RKO (cell line): ENCODE data around the gene IGF2BP2.
A peak's percentile ranks its signal among the peaks of the same experiment; 100 is the strongest.
"Not testable (repeated sequence)": the region's sequence is repeated elsewhere in the genome, so short reads cannot be mapped to it uniquely, and the experiment has no call there.

Experiments used
- DNase-seq: peaks from one replicate; pipeline ENCODE4 v3.0.0-alpha.2; 2016; ENCODE audit warnings: low spot score

Gene IGF2BP2

DNA sequence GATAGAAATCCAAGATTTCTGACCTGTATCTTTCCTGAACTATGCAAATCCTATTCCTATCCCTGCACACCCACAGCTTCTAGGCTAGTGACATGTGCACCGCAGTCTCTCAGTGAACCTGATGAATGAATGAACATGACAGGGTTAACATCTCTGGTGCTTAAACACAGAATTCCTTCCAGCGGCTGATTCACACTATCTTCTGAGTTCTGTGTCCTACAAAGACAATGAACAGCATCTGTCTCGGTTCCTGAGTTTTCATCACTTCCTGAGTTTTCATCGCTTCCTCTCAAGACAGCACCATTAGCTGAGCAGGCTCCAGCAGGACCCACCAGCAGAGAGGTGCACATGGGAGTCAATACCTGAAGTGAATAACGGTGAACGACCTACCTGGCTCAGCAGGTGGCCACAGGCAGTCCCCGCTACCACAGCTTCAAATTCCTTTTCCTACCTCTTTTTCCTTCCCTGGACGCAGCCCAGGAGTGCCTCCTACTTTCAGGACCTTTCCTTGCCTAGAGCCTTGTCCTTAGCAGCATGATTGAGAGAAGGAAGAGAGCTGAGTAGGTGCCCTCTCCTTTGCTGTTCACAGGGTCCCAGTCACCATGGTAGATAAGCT, 113.5 kb downstream of the IGF2BP2 start:
- no peak for DNase-seq

DNA sequence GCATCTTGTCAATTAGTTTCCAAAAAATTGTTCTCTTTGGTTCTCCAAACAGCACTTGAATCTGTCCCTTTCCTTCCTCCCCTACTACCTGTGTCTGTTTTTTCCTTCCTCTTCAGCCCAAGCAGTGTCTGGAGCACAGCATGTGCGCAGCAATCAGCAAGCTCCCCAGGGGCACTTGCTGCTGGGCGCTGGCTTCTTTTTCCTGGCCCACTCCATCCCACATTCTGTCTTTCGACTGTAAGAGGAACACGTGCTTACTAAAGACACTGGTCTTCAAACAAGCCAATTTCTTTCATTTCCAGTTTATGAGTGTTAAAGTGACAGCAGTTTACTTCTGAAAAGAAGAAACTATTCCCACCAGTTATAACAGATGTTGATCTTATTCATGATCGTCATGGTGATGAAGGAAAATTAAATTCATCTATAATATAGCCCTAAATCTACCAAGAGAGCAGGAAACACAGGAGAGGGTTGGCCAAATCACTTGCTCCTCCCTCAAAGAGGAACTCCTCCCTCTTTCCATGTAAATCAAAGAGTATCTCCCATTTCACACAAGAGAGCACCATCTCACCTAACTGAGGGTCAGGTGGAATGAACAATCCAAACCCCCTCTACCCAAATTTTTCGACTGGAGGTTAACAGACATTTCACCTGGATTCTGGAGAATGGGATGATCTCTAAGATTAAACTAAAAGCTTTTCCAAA, 115.4 kb downstream of the IGF2BP2 start:
- no peak for DNase-seq

DNA sequence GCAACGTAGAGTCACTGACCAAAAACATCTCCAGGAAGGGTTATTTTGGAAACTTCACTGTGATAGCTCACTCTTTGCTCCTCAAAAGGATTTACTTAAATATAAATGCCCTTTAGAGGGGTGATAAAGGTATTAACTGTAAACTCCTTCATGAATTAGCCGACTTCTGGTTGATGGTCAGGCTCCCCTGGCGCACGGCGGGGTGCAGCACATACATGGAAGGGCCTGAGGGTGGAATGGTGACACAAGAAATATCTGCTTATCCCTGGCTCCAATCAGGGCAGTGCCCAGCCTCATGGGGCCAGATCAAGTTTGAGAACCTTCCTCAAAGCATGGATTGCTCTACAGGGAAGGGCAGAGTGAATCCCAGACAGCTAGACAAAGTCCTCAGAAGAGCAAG, 116.5 kb downstream of the IGF2BP2 start:
- DNase-seq = no peak

DNA sequence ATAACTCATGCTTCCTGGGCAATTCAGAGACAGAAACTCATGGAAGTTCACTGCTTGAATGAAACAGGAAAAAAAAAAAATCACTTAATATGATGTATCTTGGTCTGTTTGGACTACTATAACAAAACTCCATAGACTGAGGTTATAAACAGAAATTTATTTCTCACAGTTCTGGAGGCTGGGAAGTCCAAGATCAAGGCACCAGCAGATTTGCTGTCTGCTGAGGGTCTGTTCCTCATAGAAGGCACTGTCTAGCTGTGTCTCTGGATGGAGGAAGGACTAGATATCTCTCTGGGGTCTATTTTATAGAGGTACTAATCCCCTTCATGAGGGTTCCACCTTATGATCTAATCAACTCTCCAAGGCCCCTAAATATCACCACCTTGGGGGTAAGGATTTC, 119.3 kb downstream of the IGF2BP2 start:
- no peak for DNase-seq

DNA sequence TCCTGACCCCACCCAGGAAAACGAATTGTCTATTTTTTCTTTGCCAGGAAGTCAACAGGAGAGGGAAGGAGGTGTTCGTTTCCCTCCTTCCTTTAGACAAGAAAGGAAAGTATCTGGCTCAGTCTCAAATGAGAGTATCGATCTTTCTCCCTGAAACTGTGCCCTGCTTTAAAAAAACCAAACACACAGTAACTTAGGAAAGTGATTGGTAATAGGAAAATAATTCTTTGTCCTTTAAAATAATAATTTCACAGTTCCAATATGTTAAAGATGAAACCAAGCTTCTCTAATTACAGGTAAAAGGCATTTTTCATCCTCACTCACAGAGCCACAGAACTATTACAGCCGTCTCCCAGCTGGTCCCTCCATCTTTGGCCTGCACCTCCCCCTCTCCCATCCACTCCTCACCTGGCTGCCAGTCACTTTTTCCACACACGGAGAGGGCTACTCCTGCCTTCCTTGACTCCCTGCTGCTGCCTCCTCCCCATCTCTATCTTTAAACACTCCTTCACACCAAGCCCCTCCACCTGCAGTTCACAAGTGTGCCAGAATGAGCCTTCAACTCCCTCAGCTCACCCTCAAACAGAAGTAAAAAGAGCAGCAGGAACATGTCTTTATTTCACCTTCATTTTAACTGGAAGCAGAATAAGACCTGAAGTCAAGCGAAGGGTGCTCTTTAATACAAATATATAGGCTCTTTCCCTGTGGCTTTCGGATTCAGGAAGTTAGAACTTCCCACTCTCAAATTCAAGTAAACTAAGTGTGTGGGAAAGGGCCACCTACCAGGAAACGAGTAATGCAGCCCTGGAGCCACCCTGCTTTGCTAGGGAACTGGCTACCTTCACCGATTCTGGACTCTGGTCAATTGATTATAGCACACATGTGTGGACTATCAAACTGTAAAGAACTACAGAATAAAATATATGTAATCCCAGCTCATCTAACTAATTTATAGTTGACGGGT, 122.3 kb downstream of the IGF2BP2 start:
- DNase-seq = no peak

DNA sequence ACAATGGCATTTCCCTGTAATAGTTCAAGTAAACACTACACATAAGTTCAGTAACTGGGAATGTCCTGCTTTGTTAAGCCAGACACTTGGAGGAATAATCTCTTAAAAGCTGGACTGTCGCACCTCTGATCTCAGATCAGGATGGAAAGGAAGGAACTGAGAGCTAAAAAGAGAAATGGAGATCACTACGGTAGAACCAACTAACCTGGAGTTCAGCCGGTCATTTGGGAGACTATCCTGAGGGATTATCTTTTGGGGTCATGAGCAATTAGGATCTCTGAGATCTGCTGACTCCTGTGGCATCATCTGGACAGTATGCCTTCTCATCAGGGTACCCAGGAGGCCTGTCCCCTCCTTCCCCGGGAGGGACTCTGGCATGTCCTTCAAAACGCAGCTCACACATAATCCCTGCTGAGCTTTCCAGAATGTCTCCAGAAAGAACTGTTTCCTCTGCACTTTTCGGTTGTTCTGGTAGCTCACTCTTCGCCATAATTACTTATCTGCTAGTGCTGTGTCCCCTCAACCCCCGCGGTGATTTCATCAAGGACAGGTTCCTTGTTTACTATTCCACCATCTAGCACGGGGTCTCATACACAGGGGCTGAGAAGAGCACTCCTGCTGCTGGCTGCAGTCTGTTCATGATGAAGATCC, 123.1 kb downstream of the IGF2BP2 start:
- no peak for DNase-seq

DNA sequence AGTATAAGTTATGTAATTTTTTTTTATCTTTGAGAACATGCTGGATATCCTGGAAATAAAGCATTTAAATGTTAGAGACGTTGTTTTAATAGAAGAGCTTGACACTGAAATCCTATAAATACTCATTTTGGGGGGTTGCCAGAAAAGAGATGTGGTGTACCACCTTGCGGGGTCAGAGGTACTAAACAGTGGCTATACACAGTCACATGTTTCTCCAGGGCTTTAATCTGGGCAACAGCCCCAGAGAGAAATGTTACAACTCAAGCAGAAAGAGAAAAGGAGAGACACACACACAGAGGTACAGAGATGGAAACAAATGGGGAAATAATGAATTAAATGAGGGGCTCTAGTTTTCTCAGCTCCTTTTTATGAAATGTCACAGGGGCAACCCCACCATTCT, 124.9 kb downstream of the IGF2BP2 start:
- DNase-seq = no peak

DNA sequence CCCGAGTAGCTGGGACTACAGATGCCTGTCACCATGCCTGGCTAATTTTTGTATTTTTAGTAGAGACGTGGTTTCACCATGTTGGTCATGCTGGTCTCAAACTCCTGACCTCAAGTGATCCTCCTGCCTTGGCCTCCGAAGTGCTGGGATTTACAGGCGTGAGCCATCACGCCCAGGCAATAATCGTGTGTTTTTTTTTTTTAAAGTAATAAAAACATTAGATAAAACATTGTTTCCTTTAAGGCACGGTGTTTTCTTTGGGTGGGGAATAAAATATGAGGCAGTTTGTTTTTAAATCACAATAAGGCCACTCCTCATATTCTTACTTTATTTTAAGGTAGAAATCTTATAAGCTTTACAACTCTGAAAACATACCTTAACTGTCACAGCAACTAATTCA, 127.6 kb downstream of the IGF2BP2 start:
- DNase-seq = not testable (repeated sequence)

DNA sequence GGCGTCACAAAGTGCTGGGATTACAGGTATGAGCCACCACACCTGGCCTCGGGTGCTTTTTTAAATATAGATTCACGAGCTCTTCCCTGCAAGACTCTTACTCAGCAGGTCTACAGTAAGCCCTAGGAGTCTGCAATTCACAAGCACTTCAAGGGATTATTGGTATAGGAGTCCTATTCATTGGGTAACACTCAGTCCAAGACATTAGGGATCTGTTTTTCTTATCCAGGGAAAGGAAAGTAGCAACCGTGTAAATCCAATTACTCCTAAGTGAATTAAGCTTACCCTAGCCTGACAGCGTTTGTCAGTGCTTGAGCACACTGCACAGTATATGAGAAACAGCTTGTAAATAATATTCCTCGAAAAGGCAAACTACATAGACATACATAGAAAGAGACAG, 128.8 kb downstream of the IGF2BP2 start:
- no peak for DNase-seq

DNA sequence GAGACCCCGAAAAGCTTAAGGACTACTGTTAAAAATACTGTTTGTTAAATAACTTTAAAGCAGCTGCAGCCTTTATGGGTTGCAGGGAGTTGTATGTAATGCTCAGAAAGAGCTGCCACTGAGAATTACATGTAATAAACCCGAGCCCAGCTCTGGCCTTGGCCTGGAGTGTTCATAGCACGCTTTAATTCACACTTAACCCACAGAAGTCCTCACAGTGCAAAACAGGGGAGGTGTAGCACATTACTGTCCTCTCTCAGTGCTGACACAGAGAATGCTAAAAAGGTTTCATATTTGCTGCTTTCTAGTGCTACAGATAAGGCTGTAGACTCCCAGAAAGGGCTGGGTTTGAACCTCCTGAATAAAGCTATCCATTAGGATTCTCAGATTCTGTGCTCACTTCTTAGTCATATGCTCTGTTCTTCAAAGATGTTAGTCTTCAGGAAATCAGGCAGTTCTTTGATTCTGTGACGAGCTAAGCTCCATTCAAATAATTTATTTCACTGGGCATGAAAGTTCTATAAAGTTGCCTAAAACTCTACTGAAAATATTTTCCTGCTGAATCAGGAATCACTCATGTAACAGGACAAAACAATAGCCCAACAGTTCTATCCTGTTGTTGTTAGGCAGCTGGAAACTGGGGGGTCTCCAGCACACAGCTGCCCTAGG, 130.7 kb downstream of the IGF2BP2 start:
- no peak for DNase-seq

DNA sequence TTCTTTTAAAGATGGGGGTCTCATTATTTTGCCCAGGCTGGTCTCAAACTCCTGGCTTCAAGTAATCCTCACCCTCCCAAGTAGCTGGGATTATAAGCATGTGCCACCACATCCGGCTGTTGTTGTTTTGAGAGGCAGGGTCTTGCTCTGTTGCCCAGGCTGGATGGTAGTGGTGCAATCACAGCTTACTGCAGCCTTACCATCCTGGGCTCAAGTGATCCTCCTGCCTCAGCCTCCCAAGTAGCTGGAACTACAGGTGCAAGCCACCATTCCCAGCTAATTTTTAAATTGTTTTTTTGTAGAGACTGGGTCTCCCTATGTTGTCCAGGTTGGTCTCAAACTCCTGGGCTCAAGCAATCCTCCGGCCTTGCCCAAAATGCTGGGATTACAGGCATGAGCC, 133.2 kb downstream of the IGF2BP2 start:
- no peak for DNase-seq

DNA sequence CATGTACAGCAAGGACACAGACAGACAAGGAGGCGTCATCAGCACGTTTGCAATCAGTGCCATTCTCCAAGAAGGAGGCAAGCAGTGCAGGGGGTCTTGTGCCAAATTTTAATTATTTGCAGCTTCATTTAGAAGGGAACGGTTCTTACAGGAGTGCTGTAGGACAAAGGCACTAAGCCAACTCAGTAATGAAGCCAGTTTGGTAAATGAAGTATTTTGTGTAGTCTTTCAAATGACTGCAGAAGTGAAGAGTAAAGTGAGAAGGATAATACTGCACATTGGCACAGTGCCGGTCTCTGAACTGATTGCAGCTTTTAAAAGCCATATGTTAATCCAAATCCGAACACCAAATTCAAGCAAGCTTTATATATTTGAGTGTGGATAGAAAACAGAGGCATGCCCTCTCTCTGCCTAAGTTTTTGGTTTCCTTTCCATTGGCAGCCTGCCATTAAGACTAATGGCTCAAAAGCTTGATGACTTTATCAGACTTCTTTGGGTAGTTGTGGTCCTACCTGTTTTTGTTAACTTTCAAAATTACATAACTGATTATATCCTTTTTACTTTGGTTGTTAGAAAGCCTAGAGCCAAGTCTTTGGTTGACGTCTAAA, 137.5 kb downstream of the IGF2BP2 start:
- DNase-seq = no peak

DNA sequence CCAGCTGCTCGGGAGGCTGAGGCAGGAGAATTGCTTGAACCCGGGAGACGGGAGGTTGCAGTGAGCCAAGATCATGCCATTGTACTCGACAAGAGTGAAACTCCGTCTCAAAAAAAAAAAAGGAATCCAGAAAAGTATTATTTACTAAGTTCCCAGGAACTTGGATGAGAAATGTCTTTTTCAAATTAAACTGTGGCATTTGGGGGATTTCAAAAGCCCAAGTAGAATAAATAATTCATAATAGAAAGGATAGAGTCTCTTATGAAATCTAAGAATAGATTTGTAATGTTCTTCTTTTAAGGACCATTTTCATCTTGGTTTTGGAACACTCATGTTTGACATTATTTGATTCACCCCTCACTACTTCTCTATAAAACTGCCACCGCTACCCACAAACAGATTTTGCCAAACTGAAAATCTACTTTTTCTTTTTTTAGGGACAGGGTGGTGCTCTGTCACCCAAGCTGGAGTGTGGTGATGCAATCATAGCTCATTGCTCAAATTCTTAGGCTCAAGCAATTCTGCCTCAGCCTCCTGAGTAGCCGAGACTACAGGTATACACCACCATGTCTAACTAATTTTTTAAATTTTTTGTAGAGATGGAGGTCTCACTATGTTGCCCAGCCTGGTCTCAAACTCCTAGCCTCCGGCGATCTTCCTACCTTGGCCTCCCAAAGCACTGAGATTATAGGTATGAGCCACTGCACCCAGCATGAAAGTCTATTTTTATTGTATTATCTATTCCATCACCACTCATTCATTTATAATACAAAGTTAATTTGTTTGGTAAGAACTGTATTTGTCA, 139.4 kb downstream of the IGF2BP2 start:
- no peak for DNase-seq

DNA sequence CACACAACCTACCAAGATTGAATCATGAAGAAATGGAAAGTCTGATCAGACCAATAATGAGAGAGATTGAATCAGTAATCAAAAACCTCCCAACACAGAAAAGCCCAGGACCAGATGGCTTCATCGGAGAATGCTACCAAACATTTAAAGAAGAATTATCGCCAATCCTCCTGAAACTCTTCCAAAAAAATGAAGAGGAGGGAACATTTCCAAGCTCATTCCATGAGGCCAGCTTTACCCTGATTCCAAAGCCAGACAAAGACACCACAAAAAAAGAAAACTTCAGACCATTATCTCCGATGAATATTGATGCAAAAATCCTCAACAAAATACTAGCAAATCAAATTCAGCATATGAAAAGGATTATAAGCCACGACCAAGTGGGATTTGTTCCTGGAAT, 144.6 kb downstream of the IGF2BP2 start:
- DNase-seq = no peak

DNA sequence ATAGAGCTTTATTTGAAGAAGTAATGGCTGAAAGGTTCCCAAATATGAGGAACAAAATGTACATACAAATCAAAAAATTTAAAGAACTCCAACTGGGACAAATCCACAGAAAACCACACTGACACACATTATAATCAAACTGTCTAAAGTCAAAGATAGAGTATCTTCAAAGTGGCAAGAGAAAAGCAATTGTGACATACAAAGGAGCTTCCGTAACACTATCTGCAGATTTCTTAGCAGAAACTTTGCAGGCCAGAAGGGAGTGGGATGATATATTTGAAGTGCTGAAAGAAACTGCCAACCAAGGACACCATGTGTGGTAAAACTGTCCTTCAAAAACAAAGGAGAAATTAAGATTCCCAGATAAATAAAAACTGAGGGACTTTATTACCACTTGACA, 146.8 kb downstream of the IGF2BP2 start:
- DNase-seq = no peak

DNA sequence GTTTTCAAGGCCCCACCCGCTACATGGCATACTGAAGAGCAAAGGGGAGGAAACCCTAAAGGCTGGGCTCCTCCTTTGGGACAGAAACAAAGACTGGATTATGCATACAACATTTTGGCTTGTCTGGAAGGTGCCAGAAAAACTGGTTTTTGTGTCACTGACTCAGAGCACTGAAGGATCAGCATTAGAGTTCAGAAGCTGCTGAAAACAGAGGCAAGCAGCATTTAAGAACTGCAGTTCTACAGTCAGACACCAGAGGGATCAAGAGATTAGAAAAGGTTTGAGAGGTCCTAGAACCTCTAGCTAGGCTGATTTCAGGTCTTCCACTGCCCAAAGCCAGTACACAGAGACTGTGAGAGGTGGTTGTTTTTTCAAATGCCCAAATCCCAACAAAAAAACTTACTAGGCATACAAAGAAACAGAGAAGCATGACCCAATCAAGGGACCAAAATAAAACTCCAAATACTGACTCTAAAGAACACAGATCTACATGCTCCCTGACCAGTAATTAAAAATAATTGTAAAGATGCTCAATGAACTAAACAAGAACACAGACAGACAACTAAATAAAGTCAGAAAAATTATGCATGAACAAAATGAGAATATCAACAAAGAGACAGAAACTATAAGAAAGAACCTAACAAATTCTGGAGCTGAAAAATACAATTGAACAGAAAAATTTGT, 147.6 kb downstream of the IGF2BP2 start:
- peak; percentile 80 for DNase-seq

DNA sequence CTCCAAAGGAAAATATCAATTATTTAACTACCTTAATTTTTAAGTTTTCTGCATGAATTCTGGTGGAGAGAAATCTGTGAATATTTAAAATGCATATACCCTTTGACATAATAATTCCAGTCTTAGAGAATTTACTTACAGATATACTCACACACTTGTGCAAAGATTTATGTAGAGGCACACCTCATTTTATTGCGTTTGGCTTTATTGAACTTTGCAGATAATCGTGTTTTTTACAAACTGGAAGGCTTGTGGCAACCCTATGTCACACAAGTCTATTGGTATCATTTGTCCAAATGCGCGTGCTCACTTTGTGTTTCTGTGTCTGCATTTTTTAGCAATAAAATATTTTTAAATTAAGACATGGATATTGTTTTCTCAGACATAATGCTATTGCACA, 157.3 kb downstream of the IGF2BP2 start:
- DNase-seq = no peak

DNA sequence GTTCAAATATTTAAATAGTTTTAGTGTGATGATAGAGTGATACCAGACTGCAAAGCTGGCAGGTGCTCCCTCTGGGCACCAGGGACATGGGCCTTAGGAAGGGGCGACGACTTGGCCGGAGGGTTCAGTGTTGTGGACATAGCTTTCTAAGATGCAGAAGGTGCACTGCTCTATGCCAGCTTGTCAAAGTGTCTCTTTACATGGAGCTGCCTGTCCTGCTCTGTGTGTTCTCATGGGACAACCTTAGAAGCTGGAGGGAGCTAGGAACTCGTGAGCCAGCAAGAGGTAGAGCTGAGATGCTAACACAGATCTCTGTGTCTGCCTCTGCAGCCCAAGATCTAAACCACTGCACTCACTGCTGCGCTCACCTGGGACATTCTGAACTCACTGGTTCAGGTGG, 160.9 kb downstream of the IGF2BP2 start:
- no peak for DNase-seq

DNA sequence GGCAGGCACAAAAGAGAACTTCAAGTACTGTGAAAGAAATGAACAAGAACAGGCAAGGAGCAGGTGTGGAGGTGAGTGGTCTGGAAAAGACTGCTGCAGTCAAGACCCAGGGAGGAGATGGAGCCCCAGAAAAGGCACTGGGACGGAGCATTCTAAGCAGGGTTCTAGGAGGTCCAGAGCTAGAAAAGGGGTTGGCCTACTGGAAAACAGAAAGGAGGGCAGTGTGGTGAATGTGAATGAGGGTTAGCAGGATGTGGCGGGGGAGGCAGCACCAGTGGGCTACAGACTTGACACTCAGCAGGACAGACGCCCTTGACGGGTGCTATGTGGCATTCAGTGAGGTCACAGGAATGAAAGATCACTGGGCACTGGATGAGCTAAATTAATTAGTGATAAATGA, 163.1 kb downstream of the IGF2BP2 start:
- DNase-seq = no peak

DNA sequence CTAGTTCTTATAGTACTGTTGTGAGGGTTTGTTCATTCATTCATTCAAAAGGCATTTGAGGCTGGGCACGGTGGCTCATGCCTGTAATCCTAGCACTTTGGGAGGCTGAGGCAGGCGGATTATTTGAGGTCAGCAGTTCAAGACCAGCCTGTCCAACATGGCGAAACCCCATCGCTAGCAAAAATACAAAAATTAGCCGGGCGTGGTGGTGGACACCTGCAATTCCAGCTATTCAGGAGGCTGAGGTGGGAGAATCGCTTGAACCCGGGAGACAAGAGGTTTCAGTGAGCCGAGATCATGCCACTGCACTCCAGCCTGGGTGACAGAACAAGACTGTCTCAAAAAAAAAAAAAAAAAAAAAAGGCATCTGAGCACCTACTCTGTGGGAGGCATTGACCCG, 163.5 kb downstream of the IGF2BP2 start:
- not testable (repeated sequence) for DNase-seq
